ENCODE results near the gene SUB1. TPM values are rescaled to one million over a fixed set of nuclear protein-coding genes. Genes with fewer than 3 reads are reported as not detected.

Gene SUB1
- total and polyA plus RNA-seq, 2 donors (not counting 3 experiments of a cell fraction or from before 2014, with no cell fraction given): 60.1 to 252 TPM

DNA sequence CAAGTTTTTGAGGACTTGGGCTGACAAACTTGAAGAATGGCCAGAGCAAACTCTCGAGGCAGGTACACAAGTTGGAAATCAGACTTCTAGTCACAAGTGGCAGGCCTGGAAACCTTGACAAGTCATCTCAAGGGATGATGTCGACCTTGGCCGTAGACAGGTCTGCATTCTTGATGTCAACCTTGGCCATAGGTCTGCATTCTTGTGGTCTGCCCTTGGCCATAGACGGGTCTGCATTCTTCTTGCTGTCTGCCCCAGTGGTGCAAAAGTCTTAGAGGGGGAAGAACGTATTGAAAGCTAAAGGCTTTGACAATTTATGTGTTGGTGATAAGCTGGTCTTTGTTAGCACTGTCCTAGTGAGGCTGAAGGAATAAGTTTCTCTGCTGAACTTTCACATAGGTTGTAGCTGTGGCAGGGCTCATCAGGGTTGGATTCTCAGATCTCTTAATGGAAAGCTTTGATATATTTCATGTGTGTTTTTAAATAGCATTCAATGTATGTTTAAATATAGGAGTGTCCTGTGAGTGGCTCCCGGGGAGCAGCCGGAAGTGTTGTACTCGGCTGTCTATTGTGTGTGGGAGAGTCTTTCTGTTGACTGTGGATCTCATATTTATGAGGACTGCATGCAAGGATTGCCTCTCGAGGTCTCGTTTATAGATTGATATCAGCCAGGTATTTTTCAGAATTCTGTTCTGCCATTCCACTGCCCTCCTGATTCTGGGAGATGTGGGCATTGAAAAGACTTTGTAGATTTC lies 27.0 kb downstream of the SUB1 start:
- no peaks in the 10 kb centered on the region for H4K20me1 ChIP-seq (replicated peaks; ENCODE audit: control insufficient read depth, extremely low read depth, insufficient read depth, low read length)
- H3K79me2 ChIP-seq (ENCODE audit: control insufficient read depth, insufficient read depth, low read length): no peaks in the 10 kb centered on the region
- DNase-seq (ENCODE audit: low read depth, low spot score): peak; percentile 13
- no peaks in the 10 kb centered on the region for H3K9me1 ChIP-seq (replicated peaks; ENCODE audit: control insufficient read depth, extremely low read depth, insufficient read depth, low read length)
- CTCF ChIA-PET: interaction anchor here (0.7 to 6.6 kb wide), 11 partner anchors 15 to 810 kb away, joined by 3 to 140 read pairs (median 4); no protein-coding TSS in a partner anchor
- dilution Hi-C loops (cut with MboI; ENCODE audit: extremely low pct_ligation_motif_present, low sequenced_read_pairs) (no loop called here), intact Hi-C loops (cut with micrococcal nuclease) (loop anchor here (2.0 to 5.0 kb wide), 4 partner anchors 24 to 810 kb away; no protein-coding TSS in a partner anchor)
- H3K4me3 ChIP-seq (replicated peaks in 1 of 3; ENCODE audit: insufficient read depth in 1 of 3, low read depth in 1 of 3, low read length in 3 of 3): no peak overlapping the region
- no peak overlapping the region for H3K9ac ChIP-seq (replicated peaks; ENCODE audit: extremely low read depth, insufficient read depth, low read length)
- no peaks in the 10 kb centered on the region for H3K36me3 ChIP-seq (ENCODE audit: control insufficient read depth in 2 of 2, extremely low read depth in 1 of 2, insufficient read depth in 2 of 2, low read length in 2 of 2)
- H3K9me3 ChIP-seq (replicated peaks; ENCODE audit: control insufficient read depth, insufficient read depth, low read length): no peaks in the 10 kb centered on the region
- POLR2A ChIA-PET: no interaction called here
- H3K4me2 ChIP-seq (ENCODE audit: insufficient read depth, low read length): peak overlapping the region; percentile 1
- TF ChIP-seq EZH2 (IDR thresholded peaks at IDR 0.05; ENCODE audit: borderline replicate concordance, low read depth, low read length, severe bottlenecking): no peak
- TF ChIP-seq POLR2AphosphoS5 (IDR thresholded peaks at IDR 0.05; ENCODE audit: insufficient read depth, low read depth, low read length): no peak
- no peak for TF ChIP-seq MYC (IDR thresholded peaks at IDR 0.05; ENCODE audit: low read depth, low read length)
- no peak for TF ChIP-seq GATA2 (IDR thresholded peaks at IDR 0.05; ENCODE audit: insufficient read depth, insufficient read length, low read depth, low read length)
- TF ChIP-seq, protein P1, sequence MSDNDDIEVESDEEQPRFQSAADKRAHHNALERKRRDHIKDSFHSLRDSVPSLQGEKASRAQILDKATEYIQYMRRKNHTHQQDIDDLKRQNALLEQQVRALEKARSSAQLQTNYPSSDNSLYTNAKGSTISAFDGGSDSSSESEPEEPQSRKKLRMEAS (IDR thresholded peaks at IDR 0.05; ENCODE audit: insufficient read depth, insufficient read length): no peak
- no peak for TF ChIP-seq CTCF (IDR thresholded peaks at IDR 0.05; ENCODE audit: extremely low read depth in 1 of 2, insufficient read depth in 1 of 2, low read depth in 1 of 2, low read length in 2 of 2)
- TF ChIP-seq FOS (IDR thresholded peaks at IDR 0.05; ENCODE audit: borderline replicate concordance, insufficient read depth, low read length): no peak
- TF ChIP-seq JUN (IDR thresholded peaks at IDR 0.05; ENCODE audit: borderline replicate concordance, insufficient read depth, insufficient read length, low read depth): no peak
- TF ChIP-seq POLR2A (IDR thresholded peaks at IDR 0.05; ENCODE audit: low read depth, low read length): no peak
- BruUV-seq (replicated peaks): no TSS peak
- no peak overlapping the region for H3K27ac ChIP-seq (ENCODE audit: insufficient read depth, low read depth, low read length)
- H2AFZ ChIP-seq (ENCODE audit: low read depth, low read length): no peak overlapping the region
- peaks cover 7% of the 10 kb centered on the region for H3K4me1 ChIP-seq (ENCODE audit: control insufficient read depth, extremely low read depth, insufficient read depth, low read length)
- no peaks in the 10 kb centered on the region for H3K27me3 ChIP-seq (ENCODE audit: control insufficient read depth in 2 of 2, insufficient read depth in 2 of 2, low read length in 2 of 2)
- FAIRE-seq: peak; percentile 33
